MCF 10A (cell line): Measurements from ENCODE around the gene VPS16. TPM values are rescaled to one million over a fixed set of nuclear protein-coding genes. Genes with fewer than 3 reads are reported as not detected.
"Not testable (repeated sequence)": the region's sequence is repeated elsewhere in the genome, so short reads cannot be mapped to it uniquely, and the experiment has no call there.

Source experiments
- BruUV-seq: library from RNA; stranded (reverse); fragments of 400-500 nt; replicated peaks from 2 replicates; lab custom pipeline; 2021; lab: Mats Ljungman, UMichigan
- CTCF ChIA-PET: fragments of 300-600 bp; sonication (Branson Sonifier 250); formaldehyde crosslinking; extraction: SDS; loops from one replicate; lab custom pipeline; 2021; ENCODE audit warnings: antibody characterized with exemption, inconsistent platforms; lab: Yijun Ruan, JAX
- POLR2A ChIA-PET: fragments of 300-600, 350-650 bp; sonication (Branson Sonifier 250); formaldehyde crosslinking; extraction: SDS; loops from one replicate; lab custom pipeline; 2020; ENCODE audit warnings: antibody characterized with exemption, inconsistent platforms; lab: Yijun Ruan, JAX
- DNase-seq: peaks from one replicate; pipeline ENCODE4 v3.0.0-alpha.2; 2018; ENCODE audit not compliant: unreplicated experiment
- H3K27ac Mint-ChIP-seq: one replicate; pipeline ENCODE4 v1.8.0; 2022; ENCODE audit warnings: mild to moderate bottlenecking, low read depth, mixed read lengths; ENCODE audit not compliant: unreplicated experiment
- H3K27me3 Mint-ChIP-seq: one replicate; pipeline ENCODE4 v1.8.0; 2022; ENCODE audit warnings: mixed read lengths; ENCODE audit not compliant: insufficient read depth, unreplicated experiment
- H3K36me3 Mint-ChIP-seq: one replicate; pipeline ENCODE4 v1.8.0; 2022; ENCODE audit warnings: mild to moderate bottlenecking, moderate library complexity, mixed read lengths; ENCODE audit not compliant: insufficient read depth, unreplicated experiment
- H3K4me1 Mint-ChIP-seq: one replicate; pipeline ENCODE4 v1.8.0; 2022; ENCODE audit warnings: mixed read lengths; ENCODE audit not compliant: insufficient read depth, unreplicated experiment
- H3K4me3 Mint-ChIP-seq: one replicate; pipeline ENCODE4 v1.8.0; 2022; ENCODE audit warnings: mild to moderate bottlenecking, moderate library complexity, mixed read lengths; ENCODE audit not compliant: unreplicated experiment
- H3K9me3 Mint-ChIP-seq: one replicate; pipeline ENCODE4 v1.8.0; 2022; ENCODE audit warnings: mixed read lengths; ENCODE audit not compliant: unreplicated experiment
- CTCF ChIP-seq: fragments of 200-600 bp; IDR thresholded peaks from one replicate; pipeline ENCODE4 v1.8.0; 2022; ENCODE audit warnings: antibody characterized with exemption, mild to moderate bottlenecking; ENCODE audit not compliant: unreplicated experiment
- intact Hi-C: fragments of 100-400 bp; cut with micrococcal nuclease; formaldehyde crosslinking; loops from 2 replicates; pipeline ENCODE4 v1.14.1; 2022
- total RNA-seq: library from RNA; stranded (reverse); gene quantifications from 2 replicates; pipeline ENCODE4 v1.2.3, GENCODE V29; 2022

The VPS16 gene
- total RNA-seq, 1 experiment from 2014 or later = 32.6 TPM

GRCh38 chr20:2826655-2827054 lies 13.9 kb upstream of the VPS16 start:
- Mint-ChIP-seq H3K4me1 (no peaks in the 10 kb centered on the region), H3K27ac (no peak overlapping the region), H3K9me3 (no peaks in the 10 kb centered on the region), H3K4me3 (no peak overlapping the region), H3K27me3 (peaks cover 47% of the 10 kb centered on the region), H3K36me3 (no peaks in the 10 kb centered on the region)
- no peak for TF ChIP-seq CTCF
- intact Hi-C loops = no loop called here
- no peak for DNase-seq
- POLR2A ChIA-PET = interaction anchor here (1.1 kb wide), 1 partner anchor 13 kb away, joined by 3 read pairs; no protein-coding TSS in a partner anchor
- no TSS peak for BruUV-seq
- CTCF ChIA-PET = interaction anchor here (0.8 kb wide), 1 partner anchor 155 kb away, joined by 3 read pairs; no protein-coding TSS in a partner anchor

GRCh38 chr20:2829376-2829775 lies 11.2 kb upstream of the VPS16 start:
- no TSS peak for BruUV-seq
- intact Hi-C loops = no loop called here
- CTCF ChIA-PET = interaction anchor here (0.6 to 0.7 kb wide), 2 partner anchors 10 to 224 kb away, joined by 3 read pairs; no protein-coding TSS in a partner anchor
- POLR2A ChIA-PET = interaction anchor here (0.6 to 2.4 kb wide), 3 partner anchors 11 to 19 kb away, joined by 3 to 15 read pairs (median 3); partner anchors contain the start of genes C20orf141, PCED1A and VPS16
- DNase-seq = no peak
- Mint-ChIP-seq H3K36me3 (no peaks in the 10 kb centered on the region), H3K9me3 (no peaks in the 10 kb centered on the region), H3K4me1 (no peaks in the 10 kb centered on the region), H3K4me3 (no peak overlapping the region), H3K27ac (no peak overlapping the region), H3K27me3 (peaks cover 47% of the 10 kb centered on the region)
- TF ChIP-seq CTCF = no peak

- CTCF ChIA-PET = interaction anchor here (0.6 to 1.0 kb wide), 2 partner anchors 11 to 13 kb away, joined by 3 to 4 read pairs; no protein-coding TSS in a partner anchor
- H3K9me3 Mint-ChIP-seq, intact Hi-C loops, H3K4me1 Mint-ChIP-seq, H3K27ac Mint-ChIP-seq, H3K4me3 Mint-ChIP-seq, DNase-seq, H3K36me3 Mint-ChIP-seq, BruUV-seq: not testable (repeated sequence)
- peaks cover 39% of the 10 kb centered on the region for H3K27me3 Mint-ChIP-seq
- POLR2A ChIA-PET = interaction anchor here (2.4 kb wide), 1 partner anchor 9 kb away, joined by 15 read pairs; the partner anchor contains the start of genes PCED1A and VPS16
These were observed 9.3 kb upstream of the VPS16 start for GRCh38 chr20:2831206-2831605.

- Mint-ChIP-seq H3K27me3 (peaks cover 14% of the 10 kb centered on the region), H3K4me3 (no peak overlapping the region), H3K36me3 (peaks cover 7% of the 10 kb centered on the region), H3K4me1 (no peaks in the 10 kb centered on the region), H3K27ac (no peak overlapping the region), H3K9me3 (no peaks in the 10 kb centered on the region)
- no peak for TF ChIP-seq CTCF
- no peak for DNase-seq
- ChIA-PET CTCF (interaction anchor here (0.5 to 0.9 kb wide), 2 partner anchors 12 to 90 kb away, joined by 3 read pairs; no protein-coding TSS in a partner anchor), POLR2A (interaction anchor here (0.6 to 1.6 kb wide), 3 partner anchors 12 to 39 kb away, joined by 5 to 7 read pairs (median 5); partner anchors contain the start of gene PTPRA)
- intact Hi-C loops = no loop called here
- BruUV-seq = no TSS peak
These were observed 6.8 kb upstream of the VPS16 start for GRCh38 chr20:2833761-2834160.
